ENCODE measurements around the gene STRA6.

The STRA6 gene

GRCh38 chr15:74202452-74203401 is at the start of gene STRA6:
Gene STRA6 (minus strand): TSS chr15:74202787. CDS start chr15:74202267, 520 bp downstream.
- H3K9me3 ChIP-seq (ENCODE audit: control insufficient read depth, low read length): no peaks in the 10 kb centered on the region
- DNase-seq (ENCODE audit: low read depth): peak; percentile 72
- peaks cover 27% of the 10 kb centered on the region for H3K4me1 ChIP-seq (ENCODE audit: control insufficient read depth, insufficient read depth, low read length)
- no peak within 1 kb of the TSS for H3K4me3 ChIP-seq (ENCODE audit: low read length)
- H3K9ac ChIP-seq (ENCODE audit: low read length): no peak within 1 kb of the TSS
- H3K36me3 ChIP-seq (ENCODE audit: control insufficient read depth, insufficient read depth, low read length, severe bottlenecking): no peaks in the 10 kb centered on the region
- peaks cover 4% of the 10 kb centered on the region for H3K27me3 ChIP-seq (replicated peaks; ENCODE audit: control insufficient read depth, insufficient read depth, low read length)

GRCh38 chr15:74252291-74252690 is 49.7 kb upstream of the STRA6 start:
- no peaks in the 10 kb centered on the region for H3K36me3 ChIP-seq (ENCODE audit: control insufficient read depth, insufficient read depth, low read length, severe bottlenecking)
- H3K9me3 ChIP-seq (ENCODE audit: control insufficient read depth, low read length): no peaks in the 10 kb centered on the region
- H3K4me3 ChIP-seq (ENCODE audit: low read length): no peak overlapping the region
- H3K27me3 ChIP-seq (replicated peaks; ENCODE audit: control insufficient read depth, insufficient read depth, low read length): peaks cover 24% of the 10 kb centered on the region
- no peak overlapping the region for H3K9ac ChIP-seq (ENCODE audit: low read length)
- peak; percentile 27 for DNase-seq (ENCODE audit: low read depth)
- H3K4me1 ChIP-seq (ENCODE audit: control insufficient read depth, insufficient read depth, low read length): peaks cover 11% of the 10 kb centered on the region

- Histone ChIP-seq H3K36me3 (ENCODE audit: control insufficient read depth, insufficient read depth, low read length, severe bottlenecking) (no peaks in the 10 kb centered on the region), H3K9ac (ENCODE audit: low read length) (no peak overlapping the region), H3K27me3 (replicated peaks; ENCODE audit: control insufficient read depth, insufficient read depth, low read length) (peaks cover 14% of the 10 kb centered on the region), H3K4me3 (ENCODE audit: low read length) (no peak overlapping the region), H3K4me1 (ENCODE audit: control insufficient read depth, insufficient read depth, low read length) (peaks cover 11% of the 10 kb centered on the region), H3K9me3 (ENCODE audit: control insufficient read depth, low read length) (no peaks in the 10 kb centered on the region)
- DNase-seq (ENCODE audit: low read depth): no peak
Measured at GRCh38 chr15:74251131-74251811, 48.7 kb upstream of the STRA6 start.

GRCh38 chr15:74250266-74250665 is 47.7 kb upstream of the STRA6 start:
- Histone ChIP-seq H3K27me3 (replicated peaks; ENCODE audit: control insufficient read depth, insufficient read depth, low read length) (peaks cover 5% of the 10 kb centered on the region), H3K4me1 (ENCODE audit: control insufficient read depth, insufficient read depth, low read length) (peaks cover 11% of the 10 kb centered on the region), H3K36me3 (ENCODE audit: control insufficient read depth, insufficient read depth, low read length, severe bottlenecking) (no peaks in the 10 kb centered on the region), H3K4me3 (ENCODE audit: low read length) (no peak overlapping the region), H3K9ac (ENCODE audit: low read length) (no peak overlapping the region), H3K9me3 (ENCODE audit: control insufficient read depth, low read length) (no peaks in the 10 kb centered on the region)
- DNase-seq (ENCODE audit: low read depth): no peak

- Histone ChIP-seq H3K4me3 (ENCODE audit: low read length) (no peak overlapping the region), H3K9me3 (ENCODE audit: control insufficient read depth, low read length) (no peaks in the 10 kb centered on the region), H3K36me3 (ENCODE audit: control insufficient read depth, insufficient read depth, low read length, severe bottlenecking) (no peaks in the 10 kb centered on the region), H3K27me3 (replicated peaks; ENCODE audit: control insufficient read depth, insufficient read depth, low read length) (peaks cover 3% of the 10 kb centered on the region), H3K9ac (ENCODE audit: low read length) (no peak overlapping the region), H3K4me1 (ENCODE audit: control insufficient read depth, insufficient read depth, low read length) (peaks cover 25% of the 10 kb centered on the region)
- no peak for DNase-seq (ENCODE audit: low read depth)
Measured at GRCh38 chr15:74245342-74245931, 42.9 kb upstream of the STRA6 start.

- Histone ChIP-seq H3K4me1 (ENCODE audit: control insufficient read depth, insufficient read depth, low read length) (peaks cover 30% of the 10 kb centered on the region), H3K36me3 (ENCODE audit: control insufficient read depth, insufficient read depth, low read length, severe bottlenecking) (no peaks in the 10 kb centered on the region), H3K4me3 (ENCODE audit: low read length) (no peak overlapping the region), H3K27me3 (replicated peaks; ENCODE audit: control insufficient read depth, insufficient read depth, low read length) (peaks cover 3% of the 10 kb centered on the region), H3K9ac (ENCODE audit: low read length) (no peak overlapping the region), H3K9me3 (ENCODE audit: control insufficient read depth, low read length) (no peaks in the 10 kb centered on the region)
- no peak for DNase-seq (ENCODE audit: low read depth)
Measured at GRCh38 chr15:74244822-74245341, 42.3 kb upstream of the STRA6 start.

GRCh38 chr15:74243431-74243830 is 40.8 kb upstream of the STRA6 start:
- Histone ChIP-seq H3K4me1 (ENCODE audit: control insufficient read depth, insufficient read depth, low read length) (peaks cover 45% of the 10 kb centered on the region), H3K4me3 (ENCODE audit: low read length) (no peak overlapping the region), H3K36me3 (ENCODE audit: control insufficient read depth, insufficient read depth, low read length, severe bottlenecking) (no peaks in the 10 kb centered on the region), H3K9me3 (ENCODE audit: control insufficient read depth, low read length) (no peaks in the 10 kb centered on the region), H3K27me3 (replicated peaks; ENCODE audit: control insufficient read depth, insufficient read depth, low read length) (peaks cover 3% of the 10 kb centered on the region), H3K9ac (ENCODE audit: low read length) (no peak overlapping the region)
- DNase-seq (ENCODE audit: low read depth): no peak

- Histone ChIP-seq H3K9ac (ENCODE audit: low read length) (peak overlapping the region; percentile 46), H3K9me3 (ENCODE audit: control insufficient read depth, low read length) (no peaks in the 10 kb centered on the region), H3K4me1 (ENCODE audit: control insufficient read depth, insufficient read depth, low read length) (peaks cover 45% of the 10 kb centered on the region), H3K36me3 (ENCODE audit: control insufficient read depth, insufficient read depth, low read length, severe bottlenecking) (no peaks in the 10 kb centered on the region), H3K4me3 (ENCODE audit: low read length) (peak overlapping the region; percentile 24), H3K27me3 (replicated peaks; ENCODE audit: control insufficient read depth, insufficient read depth, low read length) (peaks cover 3% of the 10 kb centered on the region)
- DNase-seq (ENCODE audit: low read depth): peak; percentile 62
Measured at GRCh38 chr15:74242441-74243185, 40.0 kb upstream of the STRA6 start.

GRCh38 chr15:74240897-74241614 is 38.5 kb upstream of the STRA6 start:
- H3K27me3 ChIP-seq (replicated peaks; ENCODE audit: control insufficient read depth, insufficient read depth, low read length): peaks cover 3% of the 10 kb centered on the region
- H3K4me3 ChIP-seq (ENCODE audit: low read length): no peak overlapping the region
- DNase-seq (ENCODE audit: low read depth): no peak
- peaks cover 45% of the 10 kb centered on the region for H3K4me1 ChIP-seq (ENCODE audit: control insufficient read depth, insufficient read depth, low read length)
- H3K9ac ChIP-seq (ENCODE audit: low read length): peak overlapping the region; percentile 9
- no peaks in the 10 kb centered on the region for H3K9me3 ChIP-seq (ENCODE audit: control insufficient read depth, low read length)
- no peaks in the 10 kb centered on the region for H3K36me3 ChIP-seq (ENCODE audit: control insufficient read depth, insufficient read depth, low read length, severe bottlenecking)

- Histone ChIP-seq H3K9ac (ENCODE audit: low read length) (no peak overlapping the region), H3K4me3 (ENCODE audit: low read length) (no peak overlapping the region), H3K4me1 (ENCODE audit: control insufficient read depth, insufficient read depth, low read length) (peaks cover 45% of the 10 kb centered on the region), H3K9me3 (ENCODE audit: control insufficient read depth, low read length) (no peaks in the 10 kb centered on the region), H3K36me3 (ENCODE audit: control insufficient read depth, insufficient read depth, low read length, severe bottlenecking) (no peaks in the 10 kb centered on the region), H3K27me3 (replicated peaks; ENCODE audit: control insufficient read depth, insufficient read depth, low read length) (peaks cover under 1% of the 10 kb centered on the region)
- DNase-seq (ENCODE audit: low read depth): peak; percentile 86
Measured at GRCh38 chr15:74240002-74240568, 37.5 kb upstream of the STRA6 start.

Measured in adipocyte (in vitro differentiated cells).